H9 (cell line): ENCODE measurements around the gene EEF1E1. TPM values are rescaled to one million over a fixed set of nuclear protein-coding genes. Genes with fewer than 3 reads are reported as not detected.

Experiments
- DNase-seq: peaks from one replicate; pipeline ENCODE4 v3.0.0-alpha.2; 2017
- H2AFZ ChIP-seq: one replicate; pipeline ENCODE4 v1.6.1; 2013; ENCODE audit warnings: mild to moderate bottlenecking, low read length, control low read depth, moderate library complexity
- H2AK5ac ChIP-seq: 2 replicates; pipeline ENCODE4 v1.6.1; 2013; ENCODE audit warnings: low read length, control low read depth, mixed read lengths; ENCODE audit not compliant: insufficient read length
- H2BK120ac ChIP-seq: one replicate; pipeline ENCODE4 v1.6.1; 2013; ENCODE audit warnings: low read depth, mild to moderate bottlenecking, low read length, control low read depth, inconsistent platforms; ENCODE audit not compliant: poor library complexity, severe bottlenecking
- H2BK12ac ChIP-seq: 2 replicates; pipeline ENCODE4 v1.6.1; 2013; ENCODE audit warnings: low read length, control low read depth, mixed read lengths, low read depth; ENCODE audit not compliant: insufficient read length
- H2BK15ac ChIP-seq: 2 replicates; pipeline ENCODE4 v1.6.1; 2013; ENCODE audit warnings: low read depth, low read length, control low read depth
- H2BK20ac ChIP-seq: one replicate; pipeline ENCODE4 v1.6.1; 2013; ENCODE audit warnings: low read depth, mild to moderate bottlenecking, low read length, control low read depth, inconsistent platforms; ENCODE audit not compliant: poor library complexity, severe bottlenecking
- H2BK5ac ChIP-seq: 2 replicates; pipeline ENCODE4 v1.6.1; 2013; ENCODE audit warnings: low read length, control low read depth, mixed read lengths; ENCODE audit not compliant: insufficient read length
- H3K14ac ChIP-seq: 2 replicates; pipeline ENCODE4 v1.6.1; 2013; ENCODE audit warnings: low read length, control low read depth; ENCODE audit not compliant: insufficient read depth
- H3K18ac ChIP-seq: 2 replicates; pipeline ENCODE4 v1.6.1; 2013; ENCODE audit warnings: low read depth, mild to moderate bottlenecking, mixed read lengths, low read length, control low read depth; ENCODE audit not compliant: insufficient read length
- H3K23ac ChIP-seq: 2 replicates; pipeline ENCODE4 v1.6.1; 2013; ENCODE audit warnings: low read length, control low read depth, mixed read lengths, low read depth; ENCODE audit not compliant: insufficient read length
- H3K23me2 ChIP-seq: 2 replicates; pipeline ENCODE4 v1.6.1; 2013; ENCODE audit warnings: low read depth, mild to moderate bottlenecking, mixed read lengths, low read length, control low read depth; ENCODE audit not compliant: insufficient read length, poor library complexity, severe bottlenecking
- H3K27ac ChIP-seq: 2 replicates; pipeline ENCODE4 v1.5.1; 2013; ENCODE audit warnings: low read length, control low read depth, mixed read lengths, low read depth; ENCODE audit not compliant: insufficient read length
- H3K27me3 ChIP-seq: 2 replicates; pipeline ENCODE4 v1.6.1; 2013; ENCODE audit warnings: low read length, control low read depth, inconsistent platforms; ENCODE audit not compliant: insufficient read depth
- H3K4ac ChIP-seq: 2 replicates; pipeline ENCODE4 v1.6.1; 2013; ENCODE audit warnings: low read depth, mild to moderate bottlenecking, control low read depth, inconsistent platforms, low read length, moderate library complexity
- H3K4me1 ChIP-seq: 2 replicates; pipeline ENCODE4 v1.6.1; 2013; ENCODE audit warnings: low read length, control low read depth, inconsistent platforms; ENCODE audit not compliant: insufficient read depth
- H3K4me2 ChIP-seq: 2 replicates; pipeline ENCODE4 v1.6.1; 2013; ENCODE audit warnings: low read length, control low read depth, mixed read lengths; ENCODE audit not compliant: insufficient read length, insufficient read depth
- H3K56ac ChIP-seq: 2 replicates; pipeline ENCODE4 v1.6.1; 2013; ENCODE audit warnings: low read depth, mild to moderate bottlenecking, mixed read lengths, low read length, control low read depth; ENCODE audit not compliant: insufficient read length
- H3K79me1 ChIP-seq: 2 replicates; pipeline ENCODE4 v1.6.1; 2013; ENCODE audit warnings: low read depth, mild to moderate bottlenecking, moderate library complexity, low read length, control low read depth, inconsistent platforms; ENCODE audit not compliant: insufficient read depth, poor library complexity, severe bottlenecking
- H3K79me2 ChIP-seq: 2 replicates; pipeline ENCODE4 v1.6.1; 2013; ENCODE audit warnings: low read length, control low read depth, inconsistent platforms; ENCODE audit not compliant: insufficient read depth
- H3K9ac ChIP-seq: 2 replicates; pipeline ENCODE4 v1.6.1; 2013; ENCODE audit warnings: low read length, control low read depth, mixed read lengths; ENCODE audit not compliant: insufficient read length; ENCODE audit errors: extremely low read depth
- H3K9me3 ChIP-seq: one replicate; pipeline ENCODE4 v1.6.1; 2013; ENCODE audit warnings: low read depth, low read length, inconsistent platforms; ENCODE audit not compliant: control insufficient read depth
- H3T11ph ChIP-seq: one replicate; pipeline ENCODE4 v1.6.1; 2013; ENCODE audit warnings: mild to moderate bottlenecking, low read length, control low read depth, inconsistent platforms
- H4K20me1 ChIP-seq: one replicate; pipeline ENCODE4 v1.6.1; 2013; ENCODE audit not compliant: control insufficient read depth, insufficient read length, insufficient read depth
- H4K5ac ChIP-seq: 2 replicates; pipeline ENCODE4 v1.6.1; 2013; ENCODE audit warnings: low read depth, mild to moderate bottlenecking, mixed read lengths, low read length, control low read depth; ENCODE audit not compliant: insufficient read length
- H4K8ac ChIP-seq: replicated peaks from 2 replicates; pipeline ENCODE4 v1.6.1; 2013; ENCODE audit warnings: low read length, control low read depth, mixed read lengths, low read depth; ENCODE audit not compliant: insufficient read length
- H4K91ac ChIP-seq: 2 replicates; pipeline ENCODE4 v1.6.1; 2013; ENCODE audit warnings: low read depth, mild to moderate bottlenecking, moderate library complexity, mixed read lengths, low read length, control low read depth; ENCODE audit not compliant: insufficient read length
- H3K27ac Mint-ChIP-seq, 3 experiments: 2 replicates in 2 of 3; 3 replicates in 1 of 3; pipeline ENCODE4 v1.8.0; 2020 to 2021; ENCODE audit warnings: mixed read lengths in 3 of 3, mild to moderate bottlenecking in 1 of 3, moderate library complexity in 1 of 3
- H3K27me3 Mint-ChIP-seq: 2 replicates; pipeline ENCODE4 v1.8.0; 2021; ENCODE audit warnings: low read depth, mild to moderate bottlenecking, moderate library complexity, mixed read lengths
- H3K36me3 Mint-ChIP-seq, 3 experiments: 2 replicates in 2 of 3; 3 replicates in 1 of 3; pipeline ENCODE4 v1.8.0; 2020 to 2021; ENCODE audit warnings: low read depth in 3 of 3, mixed read lengths in 3 of 3; ENCODE audit not compliant: insufficient read depth in 1 of 3
- H3K4me1 Mint-ChIP-seq, 2 experiments: 2 replicates each; pipeline ENCODE4 v1.8.0; 2020; ENCODE audit warnings: mixed read lengths in 2 of 2
- H3K4me3 Mint-ChIP-seq, 2 experiments: 2 replicates in 1 of 2; 3 replicates in 1 of 2; pipeline ENCODE4 v1.8.0; 2020 to 2021; ENCODE audit warnings: mild to moderate bottlenecking in 2 of 2, mixed read lengths in 2 of 2, moderate library complexity in 1 of 2
- H3K9me3 Mint-ChIP-seq, 2 experiments: 2 replicates in 1 of 2; 3 replicates in 1 of 2; pipeline ENCODE4 v1.8.0; 2020; ENCODE audit warnings: mild to moderate bottlenecking in 2 of 2, mixed read lengths in 2 of 2, moderate library complexity in 1 of 2
- WGBS: extraction: QIAGEN DNeasy Blood & Tissue Kit; methylation state at CpG from one replicate; pipeline ENCODE4 v1.1.7; 2013; ENCODE audit warnings: missing lambda C conversion rate, low lambda C conversion rate, mixed read lengths; ENCODE audit not compliant: insufficient read length; ENCODE audit errors: extremely low coverage; 5-methylcytosine and 5-hydroxymethylcytosine counted together
- total RNA-seq: library from RNA; stranded (reverse); gene quantifications from 2 replicates; pipeline ENCODE4 v1.2.1, GENCODE V29; 2021
- TF ChIP-seq, protein P1 (sequence below): fragments of 200-600 bp; sonication (generic); conservative IDR thresholded peaks from 3 replicates; pipeline ENCODE4 v1.8.0; 2021; ENCODE audit warnings: antibody characterized with exemption, mild to moderate bottlenecking

The EEF1E1 gene
- total RNA-seq, 1 experiment from 2014 or later = 71.8 TPM

DNA sequence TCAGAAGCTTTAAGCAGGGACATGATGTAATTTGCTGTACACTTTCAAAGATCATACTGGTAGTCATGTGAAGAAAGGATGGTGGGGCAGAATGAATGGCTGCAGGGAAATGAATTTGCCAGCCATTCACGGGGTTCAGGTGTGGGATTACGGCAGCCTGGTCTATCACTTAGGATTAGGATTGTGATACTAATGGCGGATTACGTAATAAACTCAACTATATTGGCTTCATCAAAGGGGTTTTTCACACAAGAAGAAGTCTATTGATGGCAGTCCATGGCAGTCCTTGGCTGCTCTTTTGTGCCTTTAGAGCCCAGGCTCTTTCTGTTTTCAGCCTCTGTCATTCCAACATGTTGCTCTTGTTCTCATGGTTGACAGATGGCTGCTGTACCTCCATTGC, 12.6 kb upstream of the EEF1E1 start:
- no peak overlapping the region for H3K27ac ChIP-seq
- H3K4ac ChIP-seq = no peak overlapping the region
- no peak overlapping the region for H3K4me3 Mint-ChIP-seq
- H3T11ph ChIP-seq = no peak overlapping the region
- H3K9me3 Mint-ChIP-seq = no peaks in the 10 kb centered on the region
- no peak overlapping the region for H2BK120ac ChIP-seq
- no peak overlapping the region for H3K9ac ChIP-seq
- H3K18ac ChIP-seq = no peak overlapping the region
- H2BK20ac ChIP-seq = no peak overlapping the region
- no peak overlapping the region for H2AFZ ChIP-seq
- H3K9me3 ChIP-seq = no peaks in the 10 kb centered on the region
- H2AK5ac ChIP-seq = no peak overlapping the region
- H3K36me3 Mint-ChIP-seq = no peaks in the 10 kb centered on the region
- no peak overlapping the region for H3K56ac ChIP-seq
- H2BK12ac ChIP-seq = no peak overlapping the region
- peaks cover 4% of the 10 kb centered on the region for H3K27me3 Mint-ChIP-seq
- no peak overlapping the region for H4K8ac ChIP-seq
- no peaks in the 10 kb centered on the region for H3K4me1 Mint-ChIP-seq
- no peak overlapping the region for H3K4me2 ChIP-seq
- no peak for DNase-seq
- WGBS = no CpG with 5 or more reads among the region's 4 CpGs
- TF ChIP-seq, protein P1, sequence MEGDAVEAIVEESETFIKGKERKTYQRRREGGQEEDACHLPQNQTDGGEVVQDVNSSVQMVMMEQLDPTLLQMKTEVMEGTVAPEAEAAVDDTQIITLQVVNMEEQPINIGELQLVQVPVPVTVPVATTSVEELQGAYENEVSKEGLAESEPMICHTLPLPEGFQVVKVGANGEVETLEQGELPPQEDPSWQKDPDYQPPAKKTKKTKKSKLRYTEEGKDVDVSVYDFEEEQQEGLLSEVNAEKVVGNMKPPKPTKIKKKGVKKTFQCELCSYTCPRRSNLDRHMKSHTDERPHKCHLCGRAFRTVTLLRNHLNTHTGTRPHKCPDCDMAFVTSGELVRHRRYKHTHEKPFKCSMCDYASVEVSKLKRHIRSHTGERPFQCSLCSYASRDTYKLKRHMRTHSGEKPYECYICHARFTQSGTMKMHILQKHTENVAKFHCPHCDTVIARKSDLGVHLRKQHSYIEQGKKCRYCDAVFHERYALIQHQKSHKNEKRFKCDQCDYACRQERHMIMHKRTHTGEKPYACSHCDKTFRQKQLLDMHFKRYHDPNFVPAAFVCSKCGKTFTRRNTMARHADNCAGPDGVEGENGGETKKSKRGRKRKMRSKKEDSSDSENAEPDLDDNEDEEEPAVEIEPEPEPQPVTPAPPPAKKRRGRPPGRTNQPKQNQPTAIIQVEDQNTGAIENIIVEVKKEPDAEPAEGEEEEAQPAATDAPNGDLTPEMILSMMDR = no peak
- no peak overlapping the region for H2BK15ac ChIP-seq
- H3K4me1 ChIP-seq = no peaks in the 10 kb centered on the region
- H3K27me3 ChIP-seq = no peaks in the 10 kb centered on the region
- H3K79me1 ChIP-seq = no peaks in the 10 kb centered on the region
- H4K91ac ChIP-seq = no peak overlapping the region
- H2BK5ac ChIP-seq = no peak overlapping the region
- H3K14ac ChIP-seq = no peak overlapping the region
- H4K20me1 ChIP-seq = no peaks in the 10 kb centered on the region
- H4K5ac ChIP-seq = no peak overlapping the region
- no peak overlapping the region for H3K23ac ChIP-seq
- H3K79me2 ChIP-seq = no peaks in the 10 kb centered on the region
- H3K27ac Mint-ChIP-seq = no peak overlapping the region
- H3K23me2 ChIP-seq = no peaks in the 10 kb centered on the region
